Measurements from ENCODE around the gene RHO. TPM values are rescaled to one million over a fixed set of nuclear protein-coding genes. Genes with fewer than 3 reads are reported as not detected.
A peak's percentile ranks its signal among the peaks of the same experiment; 100 is the strongest.
"Not testable (repeated sequence)": the region's sequence is repeated elsewhere in the genome, so short reads cannot be mapped to it uniquely, and the experiment has no call there.

RHO gene
- not detected for total RNA-seq

DNA sequence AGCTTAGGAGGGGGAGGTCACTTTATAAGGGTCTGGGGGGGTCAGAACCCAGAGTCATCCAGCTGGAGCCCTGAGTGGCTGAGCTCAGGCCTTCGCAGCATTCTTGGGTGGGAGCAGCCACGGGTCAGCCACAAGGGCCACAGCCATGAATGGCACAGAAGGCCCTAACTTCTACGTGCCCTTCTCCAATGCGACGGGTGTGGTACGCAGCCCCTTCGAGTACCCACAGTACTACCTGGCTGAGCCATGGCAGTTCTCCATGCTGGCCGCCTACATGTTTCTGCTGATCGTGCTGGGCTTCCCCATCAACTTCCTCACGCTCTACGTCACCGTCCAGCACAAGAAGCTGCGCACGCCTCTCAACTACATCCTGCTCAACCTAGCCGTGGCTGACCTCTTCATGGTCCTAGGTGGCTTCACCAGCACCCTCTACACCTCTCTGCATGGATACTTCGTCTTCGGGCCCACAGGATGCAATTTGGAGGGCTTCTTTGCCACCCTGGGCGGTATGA is at the start of gene RHO:
Gene RHO (plus strand): TSS at position 51 of the 512 bp plus-strand sequence. CDS start 95 bp downstream, at position 146.
- POLR2A ChIA-PET = no interaction called here
- no peaks in the 10 kb centered on the region for H3K9me3 Mint-ChIP-seq
- no peak within 1 kb of the TSS for H3K4me3 Mint-ChIP-seq
- DNase-seq = no peak
- H3K27ac Mint-ChIP-seq = no peak within 1 kb of the TSS
- H3K27me3 Mint-ChIP-seq = no peaks in the 10 kb centered on the region
- no peaks in the 10 kb centered on the region for H3K36me3 Mint-ChIP-seq (ENCODE audit: low read depth)
- no peaks in the 10 kb centered on the region for H3K4me1 Mint-ChIP-seq
- CTCF ChIA-PET = no interaction called here

- CTCF ChIA-PET = interaction anchor here (0.6 to 1.6 kb wide), 6 partner anchors 9 to 398 kb away, joined by 3 to 6 read pairs (median 4); no protein-coding TSS in a partner anchor
- Mint-ChIP-seq H3K27ac (peak overlapping the region; percentile 87), H3K4me1 (peaks cover 12% of the 10 kb centered on the region), H3K36me3 (ENCODE audit: low read depth) (peaks cover 14% of the 10 kb centered on the region)
- H3K4me3 Mint-ChIP-seq, H3K9me3 Mint-ChIP-seq, H3K27me3 Mint-ChIP-seq, POLR2A ChIA-PET, DNase-seq: not testable (repeated sequence)
Measured at GRCh38 chr3:129481225-129481765, 47.1 kb upstream of the RHO start.

DNA sequence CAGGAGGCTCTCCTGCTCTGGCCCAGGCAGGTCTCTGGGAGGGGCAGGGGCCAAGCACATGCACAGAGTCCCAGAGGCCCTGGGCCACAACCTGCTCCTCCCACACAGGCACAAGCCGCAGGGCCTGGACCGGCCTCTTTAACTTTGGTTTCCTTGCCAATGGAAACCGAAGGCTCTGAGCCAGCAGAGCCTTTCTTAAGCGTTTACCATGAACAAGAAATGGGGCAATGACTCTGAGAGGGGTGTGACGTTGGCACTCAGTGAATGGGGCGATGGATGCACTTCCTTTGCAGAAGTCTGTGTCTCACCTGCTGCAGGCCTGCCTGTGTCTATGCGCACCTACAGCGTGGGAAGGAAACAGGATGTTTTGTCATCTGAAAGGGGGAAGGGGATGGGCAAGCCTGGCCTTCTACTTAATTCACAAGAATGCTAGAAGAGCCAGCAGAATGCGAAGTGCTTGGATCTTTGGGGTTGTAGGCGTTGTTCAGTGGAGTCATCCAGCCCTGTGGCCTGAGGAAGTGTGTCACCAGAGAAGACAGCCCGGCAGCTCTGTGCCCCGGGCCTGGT is 46.6 kb upstream of the RHO start:
- DNase-seq = peak; percentile 49
- Mint-ChIP-seq H3K27ac (peak overlapping the region; percentile 87), H3K4me3 (no peak overlapping the region), H3K9me3 (no peaks in the 10 kb centered on the region), H3K4me1 (peaks cover 12% of the 10 kb centered on the region), H3K27me3 (no peaks in the 10 kb centered on the region), H3K36me3 (ENCODE audit: low read depth) (peaks cover 12% of the 10 kb centered on the region)
- POLR2A ChIA-PET = no interaction called here
- CTCF ChIA-PET = interaction anchor here (0.7 to 1.6 kb wide), 4 partner anchors 9 to 108 kb away, joined by 3 to 6 read pairs (median 4); no protein-coding TSS in a partner anchor

GRCh38 chr3:129482721-129483120 is 45.7 kb upstream of the RHO start:
- CTCF ChIA-PET = interaction anchor here (1.2 kb wide), 1 partner anchor 9 kb away, joined by 3 read pairs; no protein-coding TSS in a partner anchor
- Mint-ChIP-seq H3K4me1 (peaks cover 12% of the 10 kb centered on the region), H3K27ac (no peak overlapping the region), H3K27me3 (no peaks in the 10 kb centered on the region), H3K36me3 (ENCODE audit: low read depth) (peaks cover 12% of the 10 kb centered on the region), H3K9me3 (no peaks in the 10 kb centered on the region), H3K4me3 (no peak overlapping the region)
- no peak for DNase-seq
- POLR2A ChIA-PET = no interaction called here

- ChIA-PET CTCF (interaction anchor here (1.2 kb wide), 1 partner anchor 8 kb away, joined by 3 read pairs; no protein-coding TSS in a partner anchor), POLR2A (no interaction called here)
- peaks cover 12% of the 10 kb centered on the region for H3K4me1 Mint-ChIP-seq
- DNase-seq = no peak
- H3K27ac Mint-ChIP-seq = no peak overlapping the region
- H3K27me3 Mint-ChIP-seq = no peaks in the 10 kb centered on the region
- H3K9me3 Mint-ChIP-seq = no peaks in the 10 kb centered on the region
- H3K4me3 Mint-ChIP-seq = no peak overlapping the region
- H3K36me3 Mint-ChIP-seq (ENCODE audit: low read depth) = peaks cover 10% of the 10 kb centered on the region
Measured at GRCh38 chr3:129483870-129484269, 44.6 kb upstream of the RHO start.

DNA sequence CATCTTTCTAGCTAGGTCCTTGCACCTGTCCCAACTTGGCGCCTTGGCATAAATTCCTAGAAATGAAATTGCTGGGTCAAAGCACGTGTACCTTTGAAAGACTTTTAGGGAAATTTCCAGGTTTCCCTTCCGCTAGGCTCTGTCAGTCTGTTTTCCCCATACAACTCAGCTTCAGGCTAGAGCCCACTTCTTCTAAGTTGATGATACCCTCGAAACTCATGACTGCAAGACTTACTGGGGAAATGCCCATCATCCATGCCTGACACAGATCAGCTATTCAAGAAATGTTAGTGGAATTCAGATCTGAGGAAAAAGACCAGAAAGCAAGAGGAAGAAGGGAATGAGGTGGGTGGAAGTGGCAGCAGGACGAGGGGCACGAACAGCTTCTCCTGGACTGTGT is 43.3 kb upstream of the RHO start:
- H3K27me3 Mint-ChIP-seq; H3K9me3 Mint-ChIP-seq; POLR2A ChIA-PET; DNase-seq; H3K4me3 Mint-ChIP-seq; H3K27ac Mint-ChIP-seq; H3K36me3 Mint-ChIP-seq (ENCODE audit: low read depth): not testable (repeated sequence)
- CTCF ChIA-PET = interaction anchor here (1.5 kb wide), 1 partner anchor 12 kb away, joined by 5 read pairs; no protein-coding TSS in a partner anchor
- H3K4me1 Mint-ChIP-seq = peaks cover 12% of the 10 kb centered on the region

GRCh38 chr3:129485721-129486663 is 42.4 kb upstream of the RHO start:
- CTCF ChIA-PET = interaction anchor here (0.6 to 1.5 kb wide), 5 partner anchors 13 to 164 kb away, joined by 3 to 5 read pairs (median 3); no protein-coding TSS in a partner anchor
- no peak overlapping the region for H3K4me3 Mint-ChIP-seq
- DNase-seq = no peak
- POLR2A ChIA-PET = interaction anchor here (0.6 kb wide), 1 partner anchor 277 kb away, joined by 5 read pairs; no protein-coding TSS in a partner anchor
- H3K27me3 Mint-ChIP-seq = no peaks in the 10 kb centered on the region
- H3K27ac Mint-ChIP-seq = no peak overlapping the region
- peaks cover 12% of the 10 kb centered on the region for H3K4me1 Mint-ChIP-seq
- peaks cover 7% of the 10 kb centered on the region for H3K36me3 Mint-ChIP-seq (ENCODE audit: low read depth)
- H3K9me3 Mint-ChIP-seq = no peaks in the 10 kb centered on the region

- ChIA-PET POLR2A (no interaction called here), CTCF (interaction anchor here (0.8 to 1.2 kb wide), 3 partner anchors 42 to 163 kb away, joined by 3 to 4 read pairs (median 3); no protein-coding TSS in a partner anchor)
- Mint-ChIP-seq H3K9me3 (no peaks in the 10 kb centered on the region), H3K36me3 (ENCODE audit: low read depth) (peaks cover 7% of the 10 kb centered on the region), H3K4me3 (no peak overlapping the region), H3K27me3 (no peaks in the 10 kb centered on the region), H3K27ac (no peak overlapping the region), H3K4me1 (peaks cover 7% of the 10 kb centered on the region)
- DNase-seq = no peak
Measured at GRCh38 chr3:129486664-129487035, 41.8 kb upstream of the RHO start.

DNA sequence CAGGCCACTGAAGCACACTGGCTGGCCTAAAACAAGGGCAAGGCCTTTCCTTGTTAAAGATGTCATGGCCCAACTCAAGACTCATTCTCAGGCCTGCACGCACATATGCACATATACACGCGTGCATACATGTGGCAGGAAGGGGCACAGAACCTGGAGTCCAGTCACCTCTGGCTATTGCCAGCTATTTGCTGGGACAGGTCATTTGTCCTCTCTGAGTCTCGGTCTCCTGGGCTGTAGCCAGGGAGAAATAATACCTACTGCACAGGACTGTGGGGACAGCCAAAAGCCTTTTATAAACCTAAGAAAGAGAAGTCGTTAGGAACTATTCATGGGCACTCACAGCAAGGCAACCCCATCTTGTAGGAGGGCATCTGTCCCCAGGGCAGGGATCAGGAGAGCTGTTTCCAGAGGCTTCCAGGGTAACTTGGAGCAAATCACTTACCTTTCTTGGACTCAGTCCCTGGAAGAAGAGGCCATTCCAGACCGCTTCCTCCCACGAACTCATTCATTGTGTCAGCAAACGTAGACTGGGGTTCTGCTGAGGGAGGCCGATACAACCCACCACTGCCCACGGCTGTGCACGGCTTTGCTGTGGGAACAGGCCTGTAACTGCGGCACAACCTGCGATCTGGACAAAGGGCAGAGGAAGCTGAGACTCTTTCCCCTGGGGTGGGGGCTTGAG is 41.1 kb upstream of the RHO start:
- ChIA-PET CTCF (interaction anchor here (0.8 to 1.0 kb wide), 2 partner anchors 43 to 162 kb away, joined by 3 read pairs; no protein-coding TSS in a partner anchor), POLR2A (no interaction called here)
- H3K36me3 Mint-ChIP-seq (ENCODE audit: low read depth) = peaks cover 1% of the 10 kb centered on the region
- H3K4me1 Mint-ChIP-seq = peaks cover under 1% of the 10 kb centered on the region
- H3K4me3 Mint-ChIP-seq = no peak overlapping the region
- no peak for DNase-seq
- no peak overlapping the region for H3K27ac Mint-ChIP-seq
- H3K27me3 Mint-ChIP-seq = no peaks in the 10 kb centered on the region
- no peaks in the 10 kb centered on the region for H3K9me3 Mint-ChIP-seq

- CTCF ChIA-PET; H3K4me1 Mint-ChIP-seq; DNase-seq; H3K36me3 Mint-ChIP-seq (ENCODE audit: low read depth); H3K27me3 Mint-ChIP-seq; H3K27ac Mint-ChIP-seq; POLR2A ChIA-PET; H3K4me3 Mint-ChIP-seq; H3K9me3 Mint-ChIP-seq: not testable (repeated sequence)
Measured at GRCh38 chr3:129487868-129488335, 40.5 kb upstream of the RHO start.

DNA sequence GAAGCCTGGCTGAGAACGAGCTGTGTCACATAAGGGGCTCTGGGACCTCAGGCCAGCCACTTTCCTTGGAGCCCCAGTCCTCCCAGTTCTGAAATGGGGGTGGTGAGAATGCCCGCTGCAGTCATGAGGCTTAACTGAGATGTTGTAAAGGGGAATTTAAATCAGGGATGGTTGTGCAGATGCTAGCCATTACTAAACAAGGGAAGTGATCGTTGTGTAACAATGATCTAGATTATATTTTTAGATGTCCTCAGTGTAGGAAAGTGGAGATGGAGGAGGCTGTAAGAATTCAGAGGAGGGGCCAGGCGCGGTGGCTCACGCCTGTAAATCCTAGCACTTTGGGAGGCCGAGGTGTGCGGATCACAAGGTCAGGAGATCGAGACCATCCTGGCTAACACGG is 39.2 kb upstream of the RHO start:
- H3K4me3 Mint-ChIP-seq; H3K9me3 Mint-ChIP-seq; DNase-seq; H3K36me3 Mint-ChIP-seq (ENCODE audit: low read depth); H3K27me3 Mint-ChIP-seq; H3K27ac Mint-ChIP-seq; POLR2A ChIA-PET; H3K4me1 Mint-ChIP-seq: not testable (repeated sequence)
- CTCF ChIA-PET = interaction anchor here (1.2 to 1.5 kb wide), 2 partner anchors 11 to 14 kb away, joined by 3 to 4 read pairs; no protein-coding TSS in a partner anchor

DNA sequence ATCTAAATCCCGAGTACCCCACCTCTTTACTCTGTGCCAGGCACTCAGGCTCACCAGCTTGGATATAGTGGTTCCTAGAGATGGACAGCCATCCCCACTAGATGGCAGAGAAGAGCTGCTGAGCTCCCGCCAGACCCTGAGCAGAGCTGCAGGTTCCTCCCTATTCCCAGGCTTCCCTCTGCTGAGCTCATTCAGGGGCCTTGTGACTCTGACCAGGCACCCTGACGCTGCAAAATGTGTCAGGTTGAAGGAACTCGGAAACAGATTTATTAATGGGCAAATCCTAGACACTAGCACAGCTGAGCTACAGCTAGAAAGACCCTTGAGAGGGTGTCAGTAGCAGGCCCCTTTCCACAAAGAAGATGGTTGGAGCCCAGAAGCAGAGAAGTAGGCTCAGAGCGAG is 38.2 kb upstream of the RHO start:
- H3K4me3 Mint-ChIP-seq = no peak overlapping the region
- H3K27ac Mint-ChIP-seq = no peak overlapping the region
- no peaks in the 10 kb centered on the region for H3K27me3 Mint-ChIP-seq
- ChIA-PET POLR2A (interaction anchor here (0.6 kb wide), 2 partner anchors 47 to 107 kb away, joined by 4 to 6 read pairs; no protein-coding TSS in a partner anchor), CTCF (interaction anchor here (0.6 to 1.7 kb wide), 11 partner anchors 9 to 448 kb away, joined by 3 to 6 read pairs (median 3); no protein-coding TSS in a partner anchor)
- H3K36me3 Mint-ChIP-seq (ENCODE audit: low read depth) = no peaks in the 10 kb centered on the region
- no peaks in the 10 kb centered on the region for H3K9me3 Mint-ChIP-seq
- H3K4me1 Mint-ChIP-seq = no peaks in the 10 kb centered on the region
- peak; percentile 56 for DNase-seq
